ENCODE results near the gene XPC. TPM values are rescaled to one million over a fixed set of nuclear protein-coding genes. Genes with fewer than 3 reads are reported as not detected.
"Not testable (repeated sequence)": the region's sequence is repeated elsewhere in the genome, so short reads cannot be mapped to it uniquely, and the experiment has no call there.

The XPC gene
- total and polyA plus RNA-seq, 2 donors from 2014 or later, result 15.9 to 44.4 TPM

DNA sequence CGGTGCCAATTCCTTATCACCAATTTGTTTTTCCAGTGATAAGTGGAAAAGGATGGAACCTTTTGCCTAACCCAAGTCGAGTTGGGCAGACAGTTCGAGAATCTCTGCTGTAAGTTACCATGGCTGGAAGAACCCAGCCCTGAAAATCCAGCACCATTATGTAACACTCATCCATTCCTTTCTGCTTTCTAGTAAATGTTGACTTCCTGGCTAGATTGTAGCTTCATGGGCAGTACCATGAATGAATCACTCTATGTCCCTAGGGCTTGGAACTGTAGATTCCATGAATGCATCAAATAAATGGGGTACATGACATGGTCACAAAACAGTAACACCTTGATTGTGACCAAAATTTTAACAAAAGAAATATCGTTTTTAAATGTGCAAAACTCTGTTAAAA is 67.7 kb downstream of the XPC start:
- no peaks in the 10 kb centered on the region for H3K9me3 ChIP-seq (ENCODE audit: control insufficient read depth in 2 of 3, insufficient read depth in 1 of 3, low read length in 3 of 3)
- H3K4me3 ChIP-seq (ENCODE audit: low read length in 3 of 3), result no peak overlapping the region
- H3K4me1 ChIP-seq (ENCODE audit: control insufficient read depth in 2 of 3, insufficient read depth in 2 of 3, low read depth in 1 of 3, low read length in 3 of 3), result peaks cover 2 to 9% (median 2%) of the 10 kb centered on the region in 3 donors
- DNase-seq (no peak), FAIRE-seq (no peak)
- H3K9ac ChIP-seq (ENCODE audit: low read length in 3 of 3), result no peak overlapping the region
- TF ChIP-seq, protein P1, sequence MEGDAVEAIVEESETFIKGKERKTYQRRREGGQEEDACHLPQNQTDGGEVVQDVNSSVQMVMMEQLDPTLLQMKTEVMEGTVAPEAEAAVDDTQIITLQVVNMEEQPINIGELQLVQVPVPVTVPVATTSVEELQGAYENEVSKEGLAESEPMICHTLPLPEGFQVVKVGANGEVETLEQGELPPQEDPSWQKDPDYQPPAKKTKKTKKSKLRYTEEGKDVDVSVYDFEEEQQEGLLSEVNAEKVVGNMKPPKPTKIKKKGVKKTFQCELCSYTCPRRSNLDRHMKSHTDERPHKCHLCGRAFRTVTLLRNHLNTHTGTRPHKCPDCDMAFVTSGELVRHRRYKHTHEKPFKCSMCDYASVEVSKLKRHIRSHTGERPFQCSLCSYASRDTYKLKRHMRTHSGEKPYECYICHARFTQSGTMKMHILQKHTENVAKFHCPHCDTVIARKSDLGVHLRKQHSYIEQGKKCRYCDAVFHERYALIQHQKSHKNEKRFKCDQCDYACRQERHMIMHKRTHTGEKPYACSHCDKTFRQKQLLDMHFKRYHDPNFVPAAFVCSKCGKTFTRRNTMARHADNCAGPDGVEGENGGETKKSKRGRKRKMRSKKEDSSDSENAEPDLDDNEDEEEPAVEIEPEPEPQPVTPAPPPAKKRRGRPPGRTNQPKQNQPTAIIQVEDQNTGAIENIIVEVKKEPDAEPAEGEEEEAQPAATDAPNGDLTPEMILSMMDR (IDR thresholded peaks at IDR 0.05; ENCODE audit: borderline replicate concordance, extremely low read depth, insufficient read depth), result no peak
- H3K27me3 ChIP-seq (ENCODE audit: control insufficient read depth, insufficient read depth, low read length), result no peaks in the 10 kb centered on the region
- peaks cover under 1 to 23% (median 11%) of the 10 kb centered on the region in 3 donors for H3K36me3 ChIP-seq (ENCODE audit: control insufficient read depth in 2 of 3, insufficient read depth in 3 of 3, low read length in 3 of 3)
- intact Hi-C loops (cut with DNase I), result no loop called here
- no peak overlapping the region for H3K27ac ChIP-seq (ENCODE audit: low read depth in 2 of 2, low read length in 2 of 2)

DNA sequence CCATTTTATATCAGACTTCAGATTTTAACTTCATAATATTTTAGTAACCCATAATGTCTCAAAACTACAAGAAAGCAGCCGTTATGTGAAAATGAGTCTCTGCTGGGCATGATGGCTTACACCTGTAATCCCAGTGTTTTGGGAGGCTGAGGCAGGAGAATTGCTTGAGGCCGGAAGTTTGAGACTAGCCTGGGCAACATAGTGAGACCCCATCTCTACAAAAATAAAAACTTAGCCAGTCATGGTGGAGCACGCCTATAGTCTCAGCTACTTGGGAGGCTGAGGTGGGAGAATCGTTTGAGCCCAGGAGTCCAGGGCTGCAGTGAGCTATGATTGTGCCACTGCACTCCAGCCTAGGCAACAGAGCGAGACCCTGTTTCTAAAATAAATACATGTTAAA is 68.6 kb downstream of the XPC start:
- intact Hi-C loops (cut with DNase I); H3K9me3 ChIP-seq (ENCODE audit: control insufficient read depth in 2 of 3, insufficient read depth in 1 of 3, low read length in 3 of 3); H3K27me3 ChIP-seq (ENCODE audit: control insufficient read depth, insufficient read depth, low read length); H3K4me3 ChIP-seq (ENCODE audit: low read length in 3 of 3); H3K27ac ChIP-seq (ENCODE audit: low read depth in 2 of 2, low read length in 2 of 2); FAIRE-seq; DNase-seq; H3K9ac ChIP-seq (ENCODE audit: low read length in 3 of 3); H3K4me1 ChIP-seq (ENCODE audit: control insufficient read depth in 2 of 3, insufficient read depth in 2 of 3, low read depth in 1 of 3, low read length in 3 of 3): not testable (repeated sequence)
- H3K36me3 ChIP-seq (ENCODE audit: control insufficient read depth in 2 of 3, insufficient read depth in 3 of 3, low read length in 3 of 3), result peaks cover 0 to 15% (median 6%) of the 10 kb centered on the region in 3 donors

DNA sequence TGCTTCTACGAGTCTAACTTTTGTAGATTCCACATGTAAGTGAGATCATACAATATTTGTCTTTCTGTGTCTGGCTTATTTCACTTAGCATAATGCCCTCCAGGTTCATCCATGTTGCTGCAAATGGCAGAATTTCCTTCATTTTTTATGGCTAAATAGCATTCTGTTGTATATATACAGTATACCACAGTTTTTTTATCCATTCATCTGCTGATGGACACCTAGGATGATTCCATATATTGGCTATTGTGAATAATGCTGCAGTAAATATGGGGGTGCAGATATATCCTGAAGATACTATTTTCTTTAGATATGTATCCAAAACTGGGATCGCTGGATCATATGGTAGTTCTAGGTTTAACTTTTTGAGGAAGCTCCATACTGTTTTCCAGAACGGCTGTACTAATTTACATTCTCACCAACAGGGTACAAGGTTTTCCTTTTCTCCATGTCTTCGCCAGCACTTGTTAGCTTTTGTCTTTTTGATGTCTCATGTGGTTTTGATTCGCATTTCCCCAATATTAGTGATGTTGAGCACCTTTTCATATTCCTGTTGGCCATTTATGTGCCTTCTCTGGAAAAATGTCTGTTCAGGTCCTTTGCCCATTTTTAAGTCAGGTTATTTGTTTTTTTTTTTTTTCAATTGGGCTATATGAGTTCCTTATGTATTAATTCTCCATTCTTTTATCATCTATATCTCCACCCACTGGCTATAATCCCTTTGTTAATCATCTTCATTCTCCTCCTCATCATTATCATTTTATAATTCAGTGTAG is 80.6 kb downstream of the XPC start:
- no peaks in the 10 kb centered on the region for H3K27me3 ChIP-seq (ENCODE audit: control insufficient read depth, insufficient read depth, low read length)
- no peak for DNase-seq
- no peak for FAIRE-seq

DNA sequence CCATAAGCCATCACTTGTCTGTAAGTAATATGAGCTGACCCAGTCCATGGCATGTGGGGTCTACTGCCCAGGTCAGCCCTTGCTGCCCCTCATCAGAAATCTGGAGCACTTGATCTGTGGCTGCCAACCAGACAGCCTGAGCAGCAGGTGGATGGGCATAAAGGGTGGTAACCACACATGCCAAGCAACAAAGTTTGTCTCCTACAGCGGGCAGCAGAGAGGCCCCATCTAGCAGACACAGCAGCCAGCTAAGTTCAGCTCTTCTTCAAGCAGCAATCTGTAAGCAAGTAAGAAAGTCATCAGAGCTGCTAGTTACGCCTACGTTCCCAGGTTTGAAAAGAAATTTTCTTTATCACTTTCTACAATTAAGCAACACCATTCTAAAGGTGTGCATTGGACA is 81.7 kb downstream of the XPC start:
- no peak overlapping the region for H3K27ac ChIP-seq (ENCODE audit: low read depth in 2 of 2, low read length in 2 of 2)
- intact Hi-C loops (cut with DNase I), result no loop called here
- TF ChIP-seq, protein P1 (IDR thresholded peaks at IDR 0.05; ENCODE audit: borderline replicate concordance, extremely low read depth, insufficient read depth), result no peak
- no peaks in the 10 kb centered on the region for H3K27me3 ChIP-seq (ENCODE audit: control insufficient read depth, insufficient read depth, low read length)
- FAIRE-seq, result no peak
- H3K4me1 ChIP-seq (ENCODE audit: control insufficient read depth in 2 of 3, insufficient read depth in 2 of 3, low read depth in 1 of 3, low read length in 3 of 3), result no peaks in the 10 kb centered on the region
- no peak overlapping the region for H3K9ac ChIP-seq (ENCODE audit: low read length in 3 of 3)
- no peak for DNase-seq
- no peaks in the 10 kb centered on the region for H3K9me3 ChIP-seq (ENCODE audit: control insufficient read depth in 2 of 3, insufficient read depth in 1 of 3, low read length in 3 of 3)
- H3K4me3 ChIP-seq (ENCODE audit: low read length in 3 of 3), result no peak overlapping the region
- no peaks in the 10 kb centered on the region for H3K36me3 ChIP-seq (ENCODE audit: control insufficient read depth in 2 of 3, insufficient read depth in 3 of 3, low read length in 3 of 3)

More for the DNA sequence above, 80.6 kb downstream of the XPC start:
- intact Hi-C loops (cut with DNase I), result no loop called here
- Histone ChIP-seq H3K36me3 (ENCODE audit: control insufficient read depth in 2 of 3, insufficient read depth in 3 of 3, low read length in 3 of 3) (no peaks in the 10 kb centered on the region), H3K4me3 (ENCODE audit: low read length in 3 of 3) (no peak overlapping the region), H3K9me3 (ENCODE audit: control insufficient read depth in 2 of 3, insufficient read depth in 1 of 3, low read length in 3 of 3) (no peaks in the 10 kb centered on the region), H3K4me1 (ENCODE audit: control insufficient read depth in 2 of 3, insufficient read depth in 2 of 3, low read depth in 1 of 3, low read length in 3 of 3) (no peaks in the 10 kb centered on the region), H3K9ac (ENCODE audit: low read length in 3 of 3) (no peak overlapping the region), H3K27ac (ENCODE audit: low read depth in 2 of 2, low read length in 2 of 2) (no peak overlapping the region)
- TF ChIP-seq, protein P1 (IDR thresholded peaks at IDR 0.05; ENCODE audit: borderline replicate concordance, extremely low read depth, insufficient read depth), result no peak

Other genes with a start within 250 kb of the XPC start
- 12.8 TPM for gene CHCHD4, start 53.7 kb downstream of the XPC start, total RNA-seq
- gene CHCHD4, start 53.7 kb downstream of the XPC start, polyA plus RNA-seq (ENCODE audit: insufficient read depth, low read depth, low replicate concordance), result 33.6 TPM
- 86.5 TPM for gene TMEM43, start 53.5 kb downstream of the XPC start, total RNA-seq
- 27.6 TPM for gene TMEM43, start 53.5 kb downstream of the XPC start, polyA plus RNA-seq (ENCODE audit: insufficient read depth, low read depth, low replicate concordance)
- gene LSM3, start 216 bp upstream of the XPC start, total RNA-seq, result 11.9 TPM
- 30.2 TPM for gene LSM3, start 216 bp upstream of the XPC start, polyA plus RNA-seq (ENCODE audit: insufficient read depth, low read depth, low replicate concordance)
- gene SLC6A6, start 224.0 kb upstream of the XPC start, total RNA-seq, result 64.0 TPM
- 7.1 TPM for gene SLC6A6, start 224.0 kb upstream of the XPC start, polyA plus RNA-seq (ENCODE audit: insufficient read depth, low read depth, low replicate concordance)